Keratinocyte (primary cell): ENCODE results near the gene ZNF841. TPM values are rescaled to one million over a fixed set of nuclear protein-coding genes. Genes with fewer than 3 reads are reported as not detected.

Source experiments
- DNase-seq: peaks from one replicate; pipeline ENCODE4 v3.0.0-alpha.2; 2011; ENCODE audit warnings: low read depth, missing footprints, low spot score
- FAIRE-seq: peaks from 2 replicates; lab custom pipeline; 2011; peaks lifted over from hg19 to GRCh38; lab: Jason Lieb, UNC
- H2AFZ ChIP-seq: 2 replicates; pipeline ENCODE4 v1.6.0; 2012; ENCODE audit warnings: low read length, control low read depth, inconsistent platforms; ENCODE audit not compliant: control insufficient read depth
- H3K27ac ChIP-seq: 2 replicates; pipeline ENCODE4 v1.5.1; 2011; ENCODE audit warnings: low read length; ENCODE audit not compliant: control insufficient read depth, insufficient read depth
- H3K27me3 ChIP-seq: 3 replicates; pipeline ENCODE4 v1.6.0; 2011; ENCODE audit warnings: low read length; ENCODE audit not compliant: control insufficient read depth, insufficient read depth; ENCODE audit errors: extremely low read depth
- H3K36me3 ChIP-seq, 2 experiments: 2 replicates in 1 of 2; 3 replicates in 1 of 2; pipeline ENCODE4 v1.5.1; 2011; ENCODE audit warnings: low read length in 2 of 2, mild to moderate bottlenecking in 1 of 2; ENCODE audit not compliant: control insufficient read depth in 2 of 2, insufficient read depth in 2 of 2; ENCODE audit errors: extremely low read depth in 1 of 2
- H3K4me1 ChIP-seq: 3 replicates; pipeline ENCODE4 v1.5.1; 2011; ENCODE audit warnings: low read length; ENCODE audit not compliant: control insufficient read depth, insufficient read depth; ENCODE audit errors: extremely low read depth
- H3K4me2 ChIP-seq: 3 replicates; pipeline ENCODE4 v1.6.0; 2011; ENCODE audit warnings: low read depth, low read length; ENCODE audit not compliant: control insufficient read depth, insufficient read depth; ENCODE audit errors: extremely low read depth
- H3K4me3 ChIP-seq, 3 experiments: fragments of 200-600 bp in 1 of 3; sonication (generic) in 1 of 3; 2 replicates in 2 of 3; 3 replicates in 1 of 3; pipeline ENCODE4 v1.5.1; 2011 to 2016; ENCODE audit warnings: low read length in 3 of 3, mild to moderate bottlenecking in 3 of 3, control low read depth in 2 of 3, inconsistent platforms in 1 of 3, low read depth in 1 of 3, mixed read lengths in 1 of 3, mixed run types in 1 of 3, moderate library complexity in 1 of 3; ENCODE audit not compliant: control insufficient read depth in 2 of 3, insufficient read depth in 2 of 3; ENCODE audit errors: extremely low read depth in 1 of 3
- H3K79me2 ChIP-seq: 2 replicates; pipeline ENCODE4 v1.6.0; 2012; ENCODE audit warnings: low read length; ENCODE audit not compliant: control insufficient read depth, insufficient read depth
- H3K9ac ChIP-seq: 3 replicates; pipeline ENCODE4 v1.6.0; 2011; ENCODE audit warnings: low read length; ENCODE audit not compliant: control insufficient read depth, insufficient read depth; ENCODE audit errors: extremely low read depth
- H3K9me1 ChIP-seq: 3 replicates; pipeline ENCODE4 v1.6.0; 2011; ENCODE audit warnings: low read length; ENCODE audit not compliant: control insufficient read depth, insufficient read depth; ENCODE audit errors: extremely low read depth
- H3K9me3 ChIP-seq: 2 replicates; pipeline ENCODE4 v1.5.1; 2012; ENCODE audit warnings: low read depth, low read length; ENCODE audit not compliant: control insufficient read depth
- H4K20me1 ChIP-seq: 3 replicates; pipeline ENCODE4 v1.6.0; 2011; ENCODE audit warnings: low read length; ENCODE audit not compliant: control insufficient read depth, insufficient read depth; ENCODE audit errors: extremely low read depth
- CTCF ChIP-seq, 3 experiments: IDR thresholded peaks in 1 of 3; conservative IDR thresholded peaks in 1 of 3; optimal IDR thresholded peaks in 1 of 3; 2 replicates in 2 of 3; 3 replicates in 1 of 3; pipeline versions ENCODE3 to v1.5.1; 2011; ENCODE audit warnings: low read length in 3 of 3, mild to moderate bottlenecking in 3 of 3, moderate library complexity in 2 of 3, control low read depth in 1 of 3, inconsistent platforms in 1 of 3; ENCODE audit not compliant: insufficient read depth in 2 of 3; ENCODE audit errors: extremely low read depth in 1 of 3
- EZH2 ChIP-seq: IDR thresholded peaks from one replicate; pipeline ENCODE4 v1.6.1; 2012; ENCODE audit warnings: inconsistent platforms, mild to moderate bottlenecking, low read length, moderate library complexity
- dilution Hi-C: fragments of 300-500 bp; cut with MboI; formaldehyde crosslinking; loops from one replicate; pipeline ENCODE4 v1.7.0; 2020; ENCODE audit warnings: low sequenced_read_pairs; ENCODE audit not compliant: extremely low pct_ligation_motif_present
- polyA plus RNA-seq, 5 experiments: library from polyadenylated mRNA; depleted of rRNA in 3 of 5; stranded (reverse) in 3 of 5; stranded (forward) in 1 of 5; unstranded in 1 of 5; fragments of >200 nt; gene quantifications; 1 replicate in 1 of 5; 2 replicates in 3 of 5; 3 replicates in 1 of 5; pipeline versions ENCODE4 v1.2.1 to v1.2.3, GENCODE V29; 2011 to 2012; ENCODE audit warnings: missing spikeins in 2 of 5, low read depth in 1 of 5, low replicate concordance in 1 of 5

ZNF841 gene
- polyA plus RNA-seq, 1 donor (not counting 4 experiments of a cell fraction or from before 2014, with no cell fraction given) = 14.6 TPM

- Histone ChIP-seq H3K79me2 (no peaks in the 10 kb centered on the region), H3K27me3 (no peaks in the 10 kb centered on the region), H3K27ac (no peak overlapping the region), H3K4me1 (no peaks in the 10 kb centered on the region), H3K4me3 (no peak overlapping the region), H3K9ac (no peak overlapping the region), H3K36me3 (peaks cover 11 to 14% of the 10 kb centered on the region in 2 experiments), H3K4me2 (no peak overlapping the region), H3K9me1 (no peaks in the 10 kb centered on the region), H4K20me1 (no peaks in the 10 kb centered on the region), H3K9me3 (peaks cover 51% of the 10 kb centered on the region), H2AFZ (no peak overlapping the region)
- TF ChIP-seq EZH2 = no peak
- dilution Hi-C loops = no loop called here
- DNase-seq (no peak), FAIRE-seq (peak; percentile 76)
Measured at GRCh38 chr19:52115526-52116053, 20.0 kb upstream of the ZNF841 start.

GRCh38 chr19:52114691-52115090 lies 19.1 kb upstream of the ZNF841 start:
- H3K9me1 ChIP-seq = no peaks in the 10 kb centered on the region

More at GRCh38 chr19:52114691-52115090, 19.1 kb upstream of the ZNF841 start:
- peaks cover 56% of the 10 kb centered on the region for H3K9me3 ChIP-seq
- no peak overlapping the region for H3K4me3 ChIP-seq
- DNase-seq (no peak), FAIRE-seq (no peak)
- TF ChIP-seq CTCF (optimal IDR thresholded peaks at IDR 0.05 in 1 of 3, IDR thresholded peaks at IDR 0.05 in 1 of 3, conservative IDR thresholded peaks at IDR 0.05 in 1 of 3; ENCODE audit: extremely low read depth in 1 of 3, insufficient read depth in 2 of 3, low read length in 3 of 3) (no peak), EZH2 (no peak)
- no peak overlapping the region for H3K9ac ChIP-seq
- H3K27me3 ChIP-seq = no peaks in the 10 kb centered on the region
- no peaks in the 10 kb centered on the region for H4K20me1 ChIP-seq
- H3K79me2 ChIP-seq = no peaks in the 10 kb centered on the region
- dilution Hi-C loops = no loop called here
- no peak overlapping the region for H3K4me2 ChIP-seq
- no peak overlapping the region for H3K27ac ChIP-seq
- H3K4me1 ChIP-seq = no peaks in the 10 kb centered on the region
- H2AFZ ChIP-seq = no peak overlapping the region
- H3K36me3 ChIP-seq = peaks cover 11 to 14% of the 10 kb centered on the region in 2 experiments
